Measurements from ENCODE around the gene SEMA6D.

Gene SEMA6D

GRCh38 chr15:47744496-47744895, 27.2 kb downstream of the SEMA6D start:
- DNase-seq = no peak

- DNase-seq = no peak
Measured at GRCh38 chr15:47744973-47745372, 27.7 kb downstream of the SEMA6D start.

DNA sequence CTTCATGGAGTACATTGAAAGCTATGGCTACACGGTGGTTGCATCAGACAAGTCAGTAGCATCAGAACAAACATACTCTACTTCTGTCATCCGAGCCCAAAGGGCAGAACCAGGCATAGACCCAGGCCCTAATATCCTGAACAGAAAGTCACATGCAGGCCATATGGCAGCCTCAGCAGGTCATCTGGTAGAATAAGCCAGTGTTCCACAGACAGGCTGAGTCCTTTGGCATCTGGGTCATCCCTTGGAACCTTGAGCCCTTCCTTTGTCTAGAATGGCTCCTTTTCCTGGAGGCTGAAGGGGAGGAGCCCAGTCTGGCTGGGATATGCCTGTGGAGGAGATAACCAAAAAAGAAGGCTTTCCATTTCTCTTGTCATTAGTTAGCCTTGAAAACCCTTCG, 29.2 kb downstream of the SEMA6D start:
- no peak for DNase-seq

GRCh38 chr15:47750030-47750739, 32.9 kb downstream of the SEMA6D start:
- DNase-seq = no peak

- DNase-seq = no peak
Measured at GRCh38 chr15:47750740-47751262, 33.5 kb downstream of the SEMA6D start.

GRCh38 chr15:47753591-47753990, 36.3 kb downstream of the SEMA6D start:
- no peak for DNase-seq

- no peak for DNase-seq
Measured at GRCh38 chr15:47754312-47754711, 37.0 kb downstream of the SEMA6D start.

DNA sequence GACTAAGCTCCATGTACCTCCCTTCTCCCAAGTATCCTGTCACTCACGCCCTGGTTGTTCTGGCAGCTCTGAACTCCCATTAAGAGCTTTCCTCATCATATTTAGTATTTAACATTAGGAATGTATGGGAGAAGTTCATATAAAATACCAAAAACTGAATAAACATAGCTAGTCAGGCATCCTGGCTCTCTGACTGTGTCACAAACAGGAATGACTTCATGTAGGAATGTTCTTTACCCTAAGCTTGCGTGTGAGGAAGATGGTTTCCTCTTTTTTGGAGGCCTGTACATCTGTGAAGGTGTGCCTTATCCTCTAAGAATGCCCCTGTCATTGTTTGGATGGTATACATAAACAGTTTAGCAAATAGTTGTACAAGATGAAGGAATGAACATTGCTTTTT, 38.6 kb downstream of the SEMA6D start:
- no peak for DNase-seq

GRCh38 chr15:47756872-47757271, 39.6 kb downstream of the SEMA6D start:
- DNase-seq = no peak

DNA sequence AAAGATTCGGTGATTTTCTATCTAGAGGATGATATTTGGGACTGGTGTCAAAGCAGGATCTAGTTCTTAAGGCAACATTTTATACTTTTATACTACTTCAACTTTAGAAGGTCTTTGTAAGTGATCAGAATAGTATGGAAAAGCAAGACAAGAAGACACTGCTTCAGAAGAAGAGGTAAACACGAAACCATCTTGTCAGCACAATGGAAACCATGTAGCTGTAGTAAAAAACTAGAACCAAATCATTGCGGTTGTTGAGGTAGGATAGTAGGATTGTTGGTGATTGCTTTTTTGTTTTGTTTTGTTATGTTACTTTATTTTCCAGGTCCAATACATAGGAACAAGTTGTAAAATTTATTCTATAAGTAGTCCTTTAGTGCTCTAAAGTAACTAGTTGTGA, 40.0 kb downstream of the SEMA6D start:
- no peak for DNase-seq

- DNase-seq = no peak
Measured at GRCh38 chr15:47762621-47763020, 45.3 kb downstream of the SEMA6D start.

DNA sequence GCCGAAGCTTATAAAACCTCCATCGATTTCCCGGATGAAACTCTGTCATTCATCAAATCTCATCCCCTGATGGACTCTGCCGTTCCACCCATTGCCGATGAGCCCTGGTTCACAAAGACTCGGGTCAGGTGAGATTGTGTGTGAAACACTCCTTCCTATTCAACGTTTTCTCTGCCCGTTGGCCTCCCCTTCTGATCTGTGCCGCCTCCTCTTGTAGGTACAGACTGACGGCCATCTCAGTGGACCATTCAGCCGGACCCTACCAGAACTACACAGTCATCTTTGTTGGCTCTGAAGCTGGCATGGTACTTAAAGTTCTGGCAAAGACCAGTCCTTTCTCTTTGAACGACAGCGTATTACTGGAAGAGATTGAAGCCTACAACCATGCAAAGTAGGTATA, 47.4 kb downstream of the SEMA6D start:
- no peak for DNase-seq

GRCh38 chr15:47766406-47766805, 49.1 kb downstream of the SEMA6D start:
- no peak for DNase-seq

- no peak for DNase-seq
Measured at GRCh38 chr15:47767035-47767434, 49.7 kb downstream of the SEMA6D start.

GRCh38 chr15:47768735-47769134, 51.4 kb downstream of the SEMA6D start:
- no peak for DNase-seq

DNA sequence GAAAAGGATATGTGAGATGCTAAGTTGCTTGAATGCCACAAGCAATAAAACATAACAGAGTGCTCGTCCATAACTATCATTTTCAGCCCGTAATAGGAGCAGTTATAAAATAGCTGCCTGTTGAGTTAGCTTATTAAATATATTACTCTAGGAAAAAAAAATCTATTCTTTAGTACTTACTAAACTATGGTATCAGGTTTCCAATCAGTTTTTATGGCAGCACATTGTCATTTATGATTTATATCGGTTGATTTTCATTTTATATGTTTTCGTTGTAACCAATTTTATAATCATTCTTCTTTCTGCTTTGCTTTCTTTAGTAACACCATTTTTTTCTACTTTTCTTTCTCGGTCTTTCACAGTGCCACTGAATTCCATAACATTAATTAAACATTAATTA, 51.9 kb downstream of the SEMA6D start:
- no peak for DNase-seq

DNA sequence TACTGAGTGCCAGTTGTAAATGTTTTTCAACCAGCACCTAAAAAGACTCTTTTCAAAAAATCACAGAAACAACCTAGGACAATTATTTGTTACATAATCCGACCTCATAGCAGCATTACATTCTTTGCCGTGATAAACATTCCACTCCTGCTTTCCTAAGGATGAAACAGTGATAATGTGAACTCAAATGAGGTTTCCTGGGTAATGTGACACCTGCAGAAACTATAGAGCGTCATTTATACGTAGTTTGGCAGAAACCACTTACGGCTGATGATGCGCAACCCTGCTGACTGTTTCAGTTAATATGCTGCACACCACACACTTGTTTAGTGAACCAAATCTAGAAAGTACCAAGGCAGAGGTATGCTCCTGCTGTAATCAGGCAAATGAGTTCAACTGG, 55.8 kb downstream of the SEMA6D start:
- no peak for DNase-seq

GRCh38 chr15:47778263-47778770, 61.0 kb downstream of the SEMA6D start:
- DNase-seq = no peak

DNA sequence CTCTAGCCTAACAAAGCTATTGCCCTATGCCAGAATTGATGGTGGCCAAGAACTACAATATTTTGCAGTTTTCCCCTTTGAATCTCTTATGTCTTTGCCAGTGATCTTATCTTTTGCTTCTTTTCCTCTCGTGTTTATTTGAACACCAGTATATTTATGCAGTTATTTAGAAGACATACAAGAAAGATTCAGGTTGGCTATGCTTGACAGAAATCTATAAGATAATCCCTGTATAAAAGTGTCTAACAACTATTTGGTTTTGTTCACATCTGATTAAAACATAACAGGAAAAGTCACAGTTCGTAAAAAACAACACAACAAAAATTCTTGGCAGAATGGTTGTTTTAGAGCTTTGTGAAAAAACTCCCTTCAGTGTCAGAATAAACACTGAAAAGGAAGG, 63.7 kb downstream of the SEMA6D start:
- no peak for DNase-seq

GRCh38 chr15:47781527-47781926, 64.2 kb downstream of the SEMA6D start:
- DNase-seq = no peak

- no peak for DNase-seq
Measured at GRCh38 chr15:47784820-47785219, 67.5 kb downstream of the SEMA6D start.

GRCh38 chr15:47786371-47786770, 69.1 kb downstream of the SEMA6D start:
- DNase-seq = no peak

DNA sequence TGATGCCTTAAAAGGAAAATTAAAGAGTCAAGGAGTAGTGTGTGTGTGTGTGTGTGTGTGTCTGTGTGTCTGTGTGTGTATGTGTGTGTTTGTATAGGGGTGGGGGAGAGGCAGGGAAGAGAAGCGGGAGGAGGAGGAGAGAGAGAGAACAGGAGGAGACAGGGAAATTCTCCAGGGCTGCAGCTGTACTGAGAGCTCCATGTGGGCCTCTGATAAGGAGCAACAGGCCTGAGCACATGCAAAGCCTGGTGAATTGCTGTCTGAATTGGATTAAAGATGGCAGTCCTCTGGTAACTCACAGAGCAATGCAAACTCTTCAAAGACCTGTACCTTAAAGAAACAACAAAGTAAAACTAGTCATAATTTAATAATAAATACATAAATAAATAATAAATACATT, 70.6 kb downstream of the SEMA6D start:
- no peak for DNase-seq

DNA sequence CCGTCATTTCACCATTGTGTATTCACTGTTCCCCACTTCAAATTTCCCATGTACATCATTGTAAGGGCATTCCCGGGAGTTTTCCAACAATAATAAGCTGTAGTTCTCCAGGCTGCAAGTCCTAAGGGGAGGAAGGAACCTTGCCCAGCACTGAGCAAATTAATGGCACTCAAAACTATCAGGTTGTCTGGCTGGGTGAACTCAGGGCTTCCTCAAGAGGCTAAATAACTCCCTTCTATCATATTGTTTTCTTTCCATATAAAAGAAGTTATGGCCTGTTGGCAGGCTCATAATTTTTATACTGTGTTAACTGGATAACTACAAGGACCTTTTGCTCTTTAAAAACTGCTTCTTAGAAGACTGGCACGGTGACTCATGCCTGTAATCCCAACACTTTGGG, 71.4 kb downstream of the SEMA6D start:
- DNase-seq = no peak

DNA sequence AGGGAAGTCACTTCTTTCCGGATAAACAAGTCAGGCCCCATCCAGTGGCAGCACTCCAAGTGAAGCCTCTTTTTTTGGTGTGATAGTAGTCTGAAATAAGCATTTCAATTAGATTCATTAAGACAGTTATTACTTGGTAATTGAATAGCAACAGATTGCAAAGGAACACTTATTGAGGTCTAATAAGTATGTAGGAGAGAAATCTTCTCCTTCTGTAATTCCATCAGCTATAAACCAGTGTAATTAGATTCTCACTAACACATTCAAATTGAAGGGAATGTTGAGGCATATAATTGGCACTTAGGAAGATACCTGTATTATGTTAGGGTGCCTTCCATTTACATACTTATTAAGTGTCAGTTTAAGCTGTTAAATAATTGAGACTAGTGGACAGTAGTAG, 73.9 kb downstream of the SEMA6D start:
- DNase-seq = no peak

Data from bone marrow (tissue), 2 donors.